ENCODE data around the gene KIAA1210.

The KIAA1210 gene

GRCh38 chrX:119121341-119121740 is 6.3 kb downstream of the KIAA1210 start:
- TF ChIP-seq GATA2 (IDR thresholded peaks at IDR 0.05; ENCODE audit: low read depth, low read length) = no peak
- TF ChIP-seq GATA3 (IDR thresholded peaks at IDR 0.05; ENCODE audit: low read depth, low read length) = no peak

- TF ChIP-seq GATA2 (IDR thresholded peaks at IDR 0.05; ENCODE audit: low read depth, low read length) = no peak
Measured at GRCh38 chrX:119118780-119119395, 8.7 kb downstream of the KIAA1210 start.

GRCh38 chrX:119107206-119107605 is 20.4 kb downstream of the KIAA1210 start:
- TF ChIP-seq GATA2 (IDR thresholded peaks at IDR 0.05; ENCODE audit: low read depth, low read length) (no peak), GATA3 (IDR thresholded peaks at IDR 0.05; ENCODE audit: low read depth, low read length) (no peak)

GRCh38 chrX:119105826-119106225 is 21.8 kb downstream of the KIAA1210 start:
- TF ChIP-seq GATA3 (IDR thresholded peaks at IDR 0.05; ENCODE audit: low read depth, low read length) (no peak), GATA2 (IDR thresholded peaks at IDR 0.05; ENCODE audit: low read depth, low read length) (no peak)

GRCh38 chrX:119101168-119101567 is 26.4 kb downstream of the KIAA1210 start:
- no peak for TF ChIP-seq GATA3 (IDR thresholded peaks at IDR 0.05; ENCODE audit: low read depth, low read length)
- no peak for TF ChIP-seq GATA2 (IDR thresholded peaks at IDR 0.05; ENCODE audit: low read depth, low read length)

- TF ChIP-seq GATA3 (IDR thresholded peaks at IDR 0.05; ENCODE audit: low read depth, low read length) (no peak), GATA2 (IDR thresholded peaks at IDR 0.05; ENCODE audit: low read depth, low read length) (no peak)
Measured at GRCh38 chrX:119095936-119096335, 31.7 kb downstream of the KIAA1210 start.

GRCh38 chrX:119094819-119095218 is 32.8 kb downstream of the KIAA1210 start:
- TF ChIP-seq GATA2 (IDR thresholded peaks at IDR 0.05; ENCODE audit: low read depth, low read length) = no peak
- TF ChIP-seq GATA3 (IDR thresholded peaks at IDR 0.05; ENCODE audit: low read depth, low read length) = no peak

- no peak for TF ChIP-seq GATA2 (IDR thresholded peaks at IDR 0.05; ENCODE audit: low read depth, low read length)
- TF ChIP-seq GATA3 (IDR thresholded peaks at IDR 0.05; ENCODE audit: low read depth, low read length) = no peak
Measured at GRCh38 chrX:119093991-119094735, 33.4 kb downstream of the KIAA1210 start.

- TF ChIP-seq GATA3 (IDR thresholded peaks at IDR 0.05; ENCODE audit: low read depth, low read length) (no peak), GATA2 (IDR thresholded peaks at IDR 0.05; ENCODE audit: low read depth, low read length) (no peak)
Measured at GRCh38 chrX:119090627-119091026, 37.0 kb downstream of the KIAA1210 start.

- TF ChIP-seq GATA2 (IDR thresholded peaks at IDR 0.05; ENCODE audit: low read depth, low read length) (no peak), GATA3 (IDR thresholded peaks at IDR 0.05; ENCODE audit: low read depth, low read length) (no peak)
Measured at GRCh38 chrX:119089619-119090018, 38.0 kb downstream of the KIAA1210 start.

GRCh38 chrX:119087121-119087520 is 40.5 kb downstream of the KIAA1210 start:
- TF ChIP-seq GATA3 (IDR thresholded peaks at IDR 0.05; ENCODE audit: low read depth, low read length) = no peak
- TF ChIP-seq GATA2 (IDR thresholded peaks at IDR 0.05; ENCODE audit: low read depth, low read length) = no peak

GRCh38 chrX:119084766-119085165 is 42.8 kb downstream of the KIAA1210 start:
- TF ChIP-seq GATA3 (IDR thresholded peaks at IDR 0.05; ENCODE audit: low read depth, low read length) (no peak), GATA2 (IDR thresholded peaks at IDR 0.05; ENCODE audit: low read depth, low read length) (no peak)

- no peak for TF ChIP-seq GATA2 (IDR thresholded peaks at IDR 0.05; ENCODE audit: low read depth, low read length)
- TF ChIP-seq GATA3 (IDR thresholded peaks at IDR 0.05; ENCODE audit: low read depth, low read length) = no peak
Measured at GRCh38 chrX:119082278-119082677, 45.3 kb downstream of the KIAA1210 start.

- TF ChIP-seq GATA3 (IDR thresholded peaks at IDR 0.05; ENCODE audit: low read depth, low read length) (no peak), GATA2 (IDR thresholded peaks at IDR 0.05; ENCODE audit: low read depth, low read length) (no peak)
Measured at GRCh38 chrX:119075270-119076025, 52.2 kb downstream of the KIAA1210 start.

GRCh38 chrX:119073911-119074310 is 53.7 kb downstream of the KIAA1210 start:
- TF ChIP-seq GATA2 (IDR thresholded peaks at IDR 0.05; ENCODE audit: low read depth, low read length) = no peak
- no peak for TF ChIP-seq GATA3 (IDR thresholded peaks at IDR 0.05; ENCODE audit: low read depth, low read length)

Data from SH-SY5Y (cell line).